Body of pancreas (tissue), 4 donors: ENCODE measurements around the gene MORC2.

Source experiments
- POLR2A ChIP-seq, 3 donors: fragments of 450-650 bp; IDR thresholded peaks; one replicate each; pipeline ENCODE4 v1.6.1; 2016; ENCODE audit warnings: antibody characterized with exemption in 3 of 3, mild to moderate bottlenecking in 2 of 3
- TF ChIP-seq, protein P1 (sequence below), 7 experiments: fragments of 450-650 bp in 4 of 7; fragments of 200-600 bp in 3 of 7; sonication (generic) in 3 of 7; IDR thresholded peaks; one replicate each; pipeline ENCODE4 v1.5.1; 2016 to 2019; ENCODE audit warnings: antibody characterized with exemption in 7 of 7

DNA sequence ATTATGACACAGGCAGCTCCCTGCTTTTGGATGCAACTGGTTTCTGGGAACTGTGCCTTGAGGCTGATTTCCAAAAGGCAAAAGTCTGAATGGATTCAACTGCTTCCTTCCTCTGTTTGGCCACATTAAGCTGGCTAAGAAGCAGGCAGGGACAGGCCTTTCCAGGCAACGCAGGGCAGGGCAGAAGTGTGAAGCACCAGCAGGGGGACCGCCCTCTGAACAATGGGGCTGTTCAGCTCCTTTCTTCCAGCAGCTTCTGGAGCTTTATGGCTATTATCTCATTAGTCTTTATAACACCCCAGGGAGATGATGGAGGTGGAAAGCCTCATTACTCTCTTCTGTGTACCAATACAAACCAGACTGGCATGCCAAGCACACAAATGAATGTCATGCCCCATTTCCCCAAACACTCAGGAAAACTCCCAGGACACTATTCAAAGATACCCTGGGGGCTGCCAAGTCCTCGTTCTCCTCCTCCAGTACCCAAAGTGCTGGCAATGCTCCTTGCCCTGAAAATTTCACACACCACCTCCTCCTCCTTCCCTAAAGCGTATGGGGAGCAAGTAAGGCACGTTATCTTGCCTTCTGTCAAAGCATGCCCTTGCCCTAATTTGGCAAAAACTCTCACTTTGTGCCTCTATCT, 21.3 kb downstream of the MORC2 start:
- TF ChIP-seq, protein P1, sequence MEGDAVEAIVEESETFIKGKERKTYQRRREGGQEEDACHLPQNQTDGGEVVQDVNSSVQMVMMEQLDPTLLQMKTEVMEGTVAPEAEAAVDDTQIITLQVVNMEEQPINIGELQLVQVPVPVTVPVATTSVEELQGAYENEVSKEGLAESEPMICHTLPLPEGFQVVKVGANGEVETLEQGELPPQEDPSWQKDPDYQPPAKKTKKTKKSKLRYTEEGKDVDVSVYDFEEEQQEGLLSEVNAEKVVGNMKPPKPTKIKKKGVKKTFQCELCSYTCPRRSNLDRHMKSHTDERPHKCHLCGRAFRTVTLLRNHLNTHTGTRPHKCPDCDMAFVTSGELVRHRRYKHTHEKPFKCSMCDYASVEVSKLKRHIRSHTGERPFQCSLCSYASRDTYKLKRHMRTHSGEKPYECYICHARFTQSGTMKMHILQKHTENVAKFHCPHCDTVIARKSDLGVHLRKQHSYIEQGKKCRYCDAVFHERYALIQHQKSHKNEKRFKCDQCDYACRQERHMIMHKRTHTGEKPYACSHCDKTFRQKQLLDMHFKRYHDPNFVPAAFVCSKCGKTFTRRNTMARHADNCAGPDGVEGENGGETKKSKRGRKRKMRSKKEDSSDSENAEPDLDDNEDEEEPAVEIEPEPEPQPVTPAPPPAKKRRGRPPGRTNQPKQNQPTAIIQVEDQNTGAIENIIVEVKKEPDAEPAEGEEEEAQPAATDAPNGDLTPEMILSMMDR (IDR thresholded peaks at IDR 0.05), result no peak
- TF ChIP-seq POLR2A (IDR thresholded peaks at IDR 0.05), result no peak
